ENCODE data around the gene FOXD2. TPM values are rescaled to one million over a fixed set of nuclear protein-coding genes. Genes with fewer than 3 reads are reported as not detected.

Gene FOXD2
- total RNA-seq, 1 experiment from 2014 or later: 0.17 TPM

DNA sequence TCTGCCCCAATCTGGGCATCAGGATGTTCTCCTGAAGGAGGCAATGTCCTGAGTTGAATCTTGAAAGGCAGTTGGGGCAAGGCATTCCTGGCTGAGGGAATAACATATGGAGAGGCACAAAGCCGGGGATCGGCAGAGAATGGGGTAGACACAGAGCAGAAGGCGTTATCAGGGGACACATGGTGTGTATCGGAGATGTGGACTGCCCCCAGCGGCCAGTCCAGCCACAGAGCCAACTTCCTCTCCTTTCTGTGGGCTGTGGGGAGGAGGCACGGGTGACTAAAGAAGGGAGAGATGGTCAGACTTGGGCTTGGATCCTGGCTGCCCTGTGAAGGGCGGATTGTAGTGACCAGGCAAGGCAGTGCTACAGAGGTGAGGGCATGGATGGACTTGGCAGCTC is 32.1 kb downstream of the FOXD2 start:
- H3K27me3 ChIP-seq (replicated peaks; ENCODE audit: insufficient read depth, low read depth, low read length, poor library complexity): peaks cover 47% of the 10 kb centered on the region
- DNase-seq (ENCODE audit: low spot score): no peak
- ChIA-PET POLR2A (ENCODE audit: low non-redundant PET) (no interaction called here), CTCF (no interaction called here)
- no peaks in the 10 kb centered on the region for H3K4me1 ChIP-seq (ENCODE audit: insufficient read depth, low read length, poor library complexity, severe bottlenecking)
- no peak overlapping the region for H3K27ac ChIP-seq (ENCODE audit: low read depth, low read length, poor library complexity, severe bottlenecking)
- intact Hi-C loops (cut with micrococcal nuclease; ENCODE audit: unreplicated experiment): no loop called here
- H3K36me3 ChIP-seq (ENCODE audit: insufficient read depth, low read length, poor library complexity, severe bottlenecking): no peaks in the 10 kb centered on the region
- TF ChIP-seq EZH2 (IDR thresholded peaks at IDR 0.05; ENCODE audit: borderline replicate concordance, low read depth, low read length, poor library complexity, severe bottlenecking): no peak
- TF ChIP-seq CTCF (conservative IDR thresholded peaks at IDR 0.05; ENCODE audit: low read depth, low read length): no peak
- no peaks in the 10 kb centered on the region for H3K9me3 ChIP-seq (ENCODE audit: low read depth, low read length, poor library complexity, severe bottlenecking)
- no peak overlapping the region for H3K4me3 ChIP-seq (ENCODE audit: low read depth, low read length, poor library complexity, severe bottlenecking)
- BruUV-seq (replicated peaks): no TSS peak

GRCh38 chr1:47471163-47471562 is 33.3 kb downstream of the FOXD2 start:
- Histone ChIP-seq H3K4me3 (ENCODE audit: low read depth, low read length, poor library complexity, severe bottlenecking) (no peak overlapping the region), H3K4me1 (ENCODE audit: insufficient read depth, low read length, poor library complexity, severe bottlenecking) (no peaks in the 10 kb centered on the region), H3K27ac (ENCODE audit: low read depth, low read length, poor library complexity, severe bottlenecking) (no peak overlapping the region), H3K36me3 (ENCODE audit: insufficient read depth, low read length, poor library complexity, severe bottlenecking) (no peaks in the 10 kb centered on the region), H3K9me3 (ENCODE audit: low read depth, low read length, poor library complexity, severe bottlenecking) (no peaks in the 10 kb centered on the region), H3K27me3 (replicated peaks; ENCODE audit: insufficient read depth, low read depth, low read length, poor library complexity) (peaks cover 35% of the 10 kb centered on the region)
- CTCF ChIA-PET: no interaction called here
- TF ChIP-seq EZH2 (IDR thresholded peaks at IDR 0.05; ENCODE audit: borderline replicate concordance, low read depth, low read length, poor library complexity, severe bottlenecking) (no peak), CTCF (conservative IDR thresholded peaks at IDR 0.05; ENCODE audit: low read depth, low read length) (no peak)
- POLR2A ChIA-PET (ENCODE audit: low non-redundant PET): no interaction called here
- BruUV-seq (replicated peaks): no TSS peak
- intact Hi-C loops (cut with micrococcal nuclease; ENCODE audit: unreplicated experiment): no loop called here
- DNase-seq (ENCODE audit: low spot score): no peak

DNA sequence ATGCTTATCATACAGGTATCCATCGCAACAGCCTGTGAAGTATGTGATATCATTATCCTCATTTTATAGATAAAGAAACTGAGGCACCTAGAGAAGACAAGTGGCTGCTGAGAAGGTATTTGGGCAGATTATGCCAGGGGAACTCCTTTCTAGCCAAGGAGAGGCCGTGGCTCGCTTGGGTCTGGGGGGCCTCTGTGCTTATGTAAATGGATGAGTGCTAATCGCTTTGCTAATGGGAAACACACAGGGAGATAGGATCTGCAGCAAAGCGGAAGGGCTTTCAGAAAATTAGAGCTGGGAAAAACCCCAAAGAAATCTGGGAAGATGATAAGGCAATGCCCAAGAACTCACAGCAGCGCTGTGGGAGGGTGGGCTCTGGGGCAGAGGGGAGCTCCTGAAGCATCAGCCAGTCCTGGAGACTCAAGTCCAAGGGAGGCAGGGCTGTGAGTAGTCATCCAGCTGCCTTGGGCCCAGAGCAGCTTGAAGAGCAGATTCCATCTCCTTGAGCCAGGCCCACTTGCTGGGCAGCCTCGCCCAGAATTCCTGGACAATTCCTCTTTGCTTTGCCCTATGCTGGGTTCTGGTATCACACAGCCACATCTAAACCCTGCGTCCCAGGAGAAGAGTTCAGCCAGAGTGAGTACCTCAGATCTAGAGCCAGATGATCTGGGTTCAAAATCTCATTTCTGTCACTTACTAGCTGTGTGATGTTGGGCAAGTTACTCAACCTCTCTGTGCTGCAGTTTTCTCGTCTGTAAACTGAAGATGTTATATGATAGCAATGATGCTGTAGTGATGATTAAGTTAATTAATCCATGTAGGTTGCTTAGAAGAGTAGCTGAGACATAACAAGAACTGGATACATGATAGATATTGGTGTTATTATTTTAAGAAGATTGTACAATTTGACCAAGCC is 36.7 kb downstream of the FOXD2 start:
- Histone ChIP-seq H3K27me3 (replicated peaks; ENCODE audit: insufficient read depth, low read depth, low read length, poor library complexity) (peaks cover 8% of the 10 kb centered on the region), H3K4me3 (ENCODE audit: low read depth, low read length, poor library complexity, severe bottlenecking) (no peak overlapping the region), H3K36me3 (ENCODE audit: insufficient read depth, low read length, poor library complexity, severe bottlenecking) (no peaks in the 10 kb centered on the region), H3K27ac (ENCODE audit: low read depth, low read length, poor library complexity, severe bottlenecking) (no peak overlapping the region), H3K4me1 (ENCODE audit: insufficient read depth, low read length, poor library complexity, severe bottlenecking) (no peaks in the 10 kb centered on the region), H3K9me3 (ENCODE audit: low read depth, low read length, poor library complexity, severe bottlenecking) (no peaks in the 10 kb centered on the region)
- POLR2A ChIA-PET (ENCODE audit: low non-redundant PET): no interaction called here
- intact Hi-C loops (cut with micrococcal nuclease; ENCODE audit: unreplicated experiment): no loop called here
- DNase-seq (ENCODE audit: low spot score): no peak
- CTCF ChIA-PET: no interaction called here
- no TSS peak for BruUV-seq (replicated peaks)
- TF ChIP-seq CTCF (conservative IDR thresholded peaks at IDR 0.05; ENCODE audit: low read depth, low read length): no peak
- TF ChIP-seq EZH2 (IDR thresholded peaks at IDR 0.05; ENCODE audit: borderline replicate concordance, low read depth, low read length, poor library complexity, severe bottlenecking): no peak
